Common myeloid progenitor, CD34-positive (primary cell): ENCODE data around the gene SULT1B1.

Experiments used
- CTCF ChIA-PET: fragments of 350-600 bp; sonication (Branson Sonifier 250); formaldehyde crosslinking; loops from one replicate; lab custom pipeline; 2021; ENCODE audit warnings: antibody characterized with exemption; lab: Charles Lee
- POLR2A ChIA-PET: fragments of 350-600 bp; sonication (Branson Sonifier 250); formaldehyde crosslinking; loops from one replicate; lab custom pipeline; 2021; ENCODE audit warnings: antibody characterized with exemption; lab: Charles Lee
- DNase-seq, 3 donors: peaks; one replicate each; pipeline versions ENCODE4 v3.0.0 to v3.0.0-alpha.2; 2013
- H3K27ac ChIP-seq, 2 experiments: 1 replicate in 1 of 2; 2 replicates in 1 of 2; pipeline ENCODE4 v1.7.0; 2013; ENCODE audit warnings: inconsistent platforms in 2 of 2, low read length in 2 of 2, mild to moderate bottlenecking in 2 of 2, low read depth in 1 of 2, moderate library complexity in 1 of 2; ENCODE audit not compliant: severe bottlenecking in 2 of 2, insufficient read depth in 1 of 2, poor library complexity in 1 of 2
- H3K27me3 ChIP-seq, 5 experiments: replicated peaks in 2 of 5; 1 replicate in 3 of 5; 2 replicates in 2 of 5; pipeline versions ENCODE4 v1.6.1 to v1.7.0; 2013; ENCODE audit warnings: low read length in 4 of 5, mild to moderate bottlenecking in 2 of 5, moderate library complexity in 2 of 5, inconsistent platforms in 1 of 5; ENCODE audit not compliant: insufficient read depth in 5 of 5, control insufficient read depth in 4 of 5
- H3K36me3 ChIP-seq, 4 experiments: 1 replicate in 2 of 4; 2 replicates in 2 of 4; pipeline versions ENCODE4 v1.6.1 to v1.7.0; 2013; ENCODE audit warnings: low read length in 3 of 4, control low read depth in 1 of 4, mild to moderate bottlenecking in 1 of 4; ENCODE audit not compliant: control insufficient read depth in 4 of 4, insufficient read depth in 4 of 4
- H3K4me1 ChIP-seq, 4 experiments: 1 replicate in 3 of 4; 2 replicates in 1 of 4; pipeline versions ENCODE4 v1.6.1 to v1.7.1; 2013; ENCODE audit warnings: low read length in 3 of 4, mild to moderate bottlenecking in 3 of 4, control low read depth in 1 of 4, inconsistent platforms in 1 of 4, moderate library complexity in 1 of 4; ENCODE audit not compliant: control insufficient read depth in 4 of 4, insufficient read depth in 4 of 4; ENCODE audit errors: control extremely low read depth in 1 of 4
- H3K4me3 ChIP-seq, 7 experiments: 1 replicate in 4 of 7; 2 replicates in 3 of 7; pipeline versions ENCODE4 v1.5.1 to v1.7.0; 2013; ENCODE audit warnings: mild to moderate bottlenecking in 7 of 7, low read length in 6 of 7, moderate library complexity in 6 of 7, inconsistent platforms in 2 of 7, low read depth in 2 of 7, control low read depth in 1 of 7; ENCODE audit not compliant: insufficient read depth in 4 of 7, control insufficient read depth in 1 of 7; ENCODE audit errors: extremely low read depth in 1 of 7
- H3K9me3 ChIP-seq, 5 experiments: 1 replicate in 4 of 5; 2 replicates in 1 of 5; pipeline versions ENCODE4 v1.6.1 to v1.7.1; 2013; ENCODE audit warnings: low read length in 4 of 5, mild to moderate bottlenecking in 2 of 5, inconsistent platforms in 1 of 5, low read depth in 1 of 5, moderate library complexity in 1 of 5; ENCODE audit not compliant: control insufficient read depth in 4 of 5, insufficient read depth in 2 of 5; ENCODE audit errors: control extremely low read depth in 1 of 5
- WGBS: methylation state at CpG from one replicate; pipeline ENCODE4 v1.1.5; 2013; ENCODE audit not compliant: insufficient coverage; 5-methylcytosine and 5-hydroxymethylcytosine counted together

SULT1B1 gene

DNA sequence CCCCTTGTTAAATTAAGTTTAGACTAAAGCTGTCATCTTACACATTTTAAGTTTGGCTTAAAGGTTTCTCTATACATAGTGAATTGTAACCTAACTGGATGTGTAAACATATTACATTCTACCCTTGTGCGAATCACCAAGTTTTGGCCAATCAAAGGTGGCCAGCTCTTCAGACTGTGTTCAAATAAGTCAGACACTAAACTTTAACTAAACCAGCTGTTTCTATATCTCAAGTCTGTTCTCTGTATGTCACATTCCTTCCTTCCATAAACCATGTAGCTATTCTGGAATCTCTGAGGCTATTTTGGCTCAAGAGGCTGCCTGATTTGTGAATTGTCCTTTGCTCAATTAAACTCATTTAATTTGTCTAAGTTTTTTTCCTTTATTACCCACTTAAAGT, 6.7 kb downstream of the SULT1B1 start:
- CTCF ChIA-PET: no interaction called here
- Histone ChIP-seq H3K27ac (no peak overlapping the region), H3K4me3 (no peak overlapping the region), H3K36me3 (no peaks in the 10 kb centered on the region), H3K9me3 (no peaks in the 10 kb centered on the region), H3K27me3 (no peaks in the 10 kb centered on the region), H3K4me1 (peaks cover 0 to 9% (median 5%) of the 10 kb centered on the region in 4 experiments)
- 100% methylated on average over 1 of the region's 1 CpG for WGBS
- no peak for DNase-seq
- POLR2A ChIA-PET: no interaction called here

DNA sequence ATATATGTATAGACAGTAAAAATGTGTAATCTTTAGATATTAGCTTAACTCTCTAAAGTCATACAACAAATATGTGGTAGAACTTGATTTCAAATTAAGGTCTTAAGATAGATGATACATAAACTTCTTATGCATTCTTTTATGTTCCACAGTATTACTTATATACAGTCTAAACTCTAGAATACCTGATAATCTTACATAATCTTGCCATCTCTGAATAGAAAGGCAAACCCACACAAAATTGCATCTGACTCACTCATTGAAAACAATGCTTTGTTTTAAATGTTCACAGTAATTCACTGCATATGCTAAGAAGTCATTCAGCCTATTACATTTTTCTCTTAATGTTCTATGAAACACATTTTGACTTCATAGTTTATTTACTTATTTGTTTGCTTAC, 10.1 kb downstream of the SULT1B1 start:
- H3K27me3 ChIP-seq: no peaks in the 10 kb centered on the region
- CTCF ChIA-PET: interaction anchor here (0.9 kb wide), 1 partner anchor 8 kb away, joined by 3 read pairs; no protein-coding TSS in a partner anchor
- no peaks in the 10 kb centered on the region for H3K4me1 ChIP-seq
- no peak overlapping the region for H3K27ac ChIP-seq
- POLR2A ChIA-PET: no interaction called here
- H3K36me3 ChIP-seq: no peaks in the 10 kb centered on the region
- DNase-seq: no peak
- peaks cover 0 to 3% (median 0%) of the 10 kb centered on the region in 5 experiments for H3K9me3 ChIP-seq
- no peak overlapping the region for H3K4me3 ChIP-seq

DNA sequence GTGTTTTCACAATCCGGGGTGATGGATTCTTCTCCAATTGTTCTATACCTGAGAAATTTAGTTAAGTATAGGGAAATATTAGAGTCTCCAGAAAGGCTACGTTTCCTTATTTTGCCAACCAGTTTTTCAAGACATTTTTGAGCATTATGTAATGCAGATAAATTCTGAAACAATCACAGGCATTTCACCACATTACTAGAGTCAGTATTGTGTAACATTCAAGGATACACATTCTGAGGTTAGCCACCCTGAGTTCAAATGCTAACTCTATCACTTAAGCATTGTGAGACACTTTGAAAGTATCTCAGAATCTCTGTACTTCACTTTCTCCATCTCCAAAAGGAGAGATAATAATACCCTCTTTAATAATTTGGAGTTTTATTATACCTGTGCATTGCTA, 10.6 kb downstream of the SULT1B1 start:
- Histone ChIP-seq H3K27me3 (no peaks in the 10 kb centered on the region), H3K36me3 (no peaks in the 10 kb centered on the region), H3K4me3 (no peak overlapping the region), H3K9me3 (peaks cover 0 to 3% (median 0%) of the 10 kb centered on the region in 5 experiments), H3K4me1 (no peaks in the 10 kb centered on the region), H3K27ac (no peak overlapping the region)
- CTCF ChIA-PET: interaction anchor here (0.9 kb wide), 1 partner anchor 9 kb away, joined by 3 read pairs; no protein-coding TSS in a partner anchor
- peak in 1 of 3 donors; percentile 13 for DNase-seq
- no CpG with 5 or more reads among the region's 2 CpGs for WGBS
- POLR2A ChIA-PET: no interaction called here

DNA sequence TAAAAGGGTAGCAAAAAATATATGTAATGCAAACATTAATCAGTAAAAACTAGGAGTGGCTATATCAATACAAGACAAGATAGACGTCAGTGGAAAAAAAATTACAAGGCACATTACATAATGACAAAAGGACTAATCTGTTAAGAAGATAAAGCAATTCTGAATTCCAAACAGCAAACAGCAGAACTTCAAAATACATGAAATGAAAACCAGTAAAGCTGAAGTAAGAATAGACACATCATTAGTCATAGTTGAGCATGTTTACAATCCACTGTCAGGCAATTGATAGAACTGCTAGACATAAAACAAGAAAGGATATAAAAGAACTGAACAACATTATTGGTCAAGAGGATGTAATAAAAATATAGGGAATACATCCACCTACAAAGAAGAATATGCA, 12.2 kb downstream of the SULT1B1 start:
- H3K9me3 ChIP-seq: peaks cover 0 to 3% (median 2%) of the 10 kb centered on the region in 5 experiments
- ChIA-PET CTCF (interaction anchor here (1.0 kb wide), 1 partner anchor 9 kb away, joined by 3 read pairs; no protein-coding TSS in a partner anchor), POLR2A (no interaction called here)
- no peak overlapping the region for H3K4me3 ChIP-seq
- no CpG with 5 or more reads among the region's 1 CpG for WGBS
- no peak overlapping the region for H3K27ac ChIP-seq
- no peaks in the 10 kb centered on the region for H3K36me3 ChIP-seq
- no peak for DNase-seq
- no peaks in the 10 kb centered on the region for H3K4me1 ChIP-seq
- no peaks in the 10 kb centered on the region for H3K27me3 ChIP-seq

DNA sequence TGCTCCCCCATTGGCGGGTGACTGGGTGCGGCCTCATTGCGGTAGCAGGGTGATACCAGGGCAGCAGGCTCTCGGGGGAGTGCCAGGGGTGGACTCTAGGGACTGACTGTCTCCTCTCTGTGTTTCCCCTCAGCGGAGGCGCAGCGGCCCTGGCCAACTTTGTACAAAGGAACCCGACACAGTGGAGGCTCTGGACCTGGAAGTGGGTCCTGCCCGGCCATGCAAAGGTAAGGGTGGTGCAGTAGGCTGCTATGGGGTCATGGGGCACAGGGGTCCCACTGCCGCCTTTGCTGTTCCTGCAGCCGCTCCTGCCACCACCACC, 16.3 kb downstream of the SULT1B1 start:
- Histone ChIP-seq H3K27me3 (no peaks in the 10 kb centered on the region), H3K9me3 (peaks cover 0 to 5% (median 2%) of the 10 kb centered on the region in 5 experiments), H3K27ac (no peak overlapping the region), H3K4me1 (no peaks in the 10 kb centered on the region), H3K36me3 (no peaks in the 10 kb centered on the region), H3K4me3 (no peak overlapping the region)
- POLR2A ChIA-PET: no interaction called here
- WGBS: 98% methylated on average over 8 of the region's 11 CpGs
- no peak for DNase-seq
- CTCF ChIA-PET: no interaction called here

DNA sequence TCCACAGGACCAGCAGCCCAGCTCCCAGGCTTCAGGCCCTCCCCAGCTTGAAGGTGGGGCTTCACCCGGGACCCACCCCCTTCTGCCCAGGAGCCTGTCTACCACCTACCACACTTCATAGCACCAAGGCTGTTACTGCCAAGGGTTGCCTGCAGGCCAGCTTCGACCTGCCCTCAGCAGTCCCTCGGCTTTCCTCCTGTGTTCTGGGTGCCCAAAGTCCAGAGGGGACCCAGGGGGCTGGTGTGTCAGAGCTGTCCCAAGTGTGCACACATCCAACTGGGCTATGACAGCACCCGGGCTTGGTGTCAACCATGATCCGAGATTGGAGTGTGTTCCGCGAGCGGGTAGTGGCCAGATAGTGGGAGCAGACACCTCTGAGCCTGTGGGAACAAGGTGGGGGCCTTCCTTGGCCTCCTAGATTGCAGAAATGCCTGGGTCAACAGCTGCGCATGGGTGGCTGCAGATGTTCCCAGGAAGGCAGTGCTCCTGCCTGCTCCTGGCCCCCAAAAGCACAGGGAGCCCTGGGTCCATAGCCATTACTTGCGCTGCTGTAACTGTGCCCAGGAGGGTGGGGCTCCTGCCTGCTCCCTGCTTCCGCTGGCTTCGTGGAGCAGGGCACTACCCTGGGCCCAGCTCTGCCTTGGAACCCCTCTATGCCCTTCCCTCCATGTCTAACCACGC, 16.8 kb downstream of the SULT1B1 start:
- 91% methylated on average over 13 of the region's 13 CpGs for WGBS
- Histone ChIP-seq H3K27ac (no peak overlapping the region), H3K36me3 (no peaks in the 10 kb centered on the region), H3K9me3 (peaks cover 0 to 5% (median 2%) of the 10 kb centered on the region in 5 experiments), H3K27me3 (no peaks in the 10 kb centered on the region), H3K4me3 (no peak overlapping the region), H3K4me1 (no peaks in the 10 kb centered on the region)
- POLR2A ChIA-PET: no interaction called here
- CTCF ChIA-PET: no interaction called here
- no peak for DNase-seq

DNA sequence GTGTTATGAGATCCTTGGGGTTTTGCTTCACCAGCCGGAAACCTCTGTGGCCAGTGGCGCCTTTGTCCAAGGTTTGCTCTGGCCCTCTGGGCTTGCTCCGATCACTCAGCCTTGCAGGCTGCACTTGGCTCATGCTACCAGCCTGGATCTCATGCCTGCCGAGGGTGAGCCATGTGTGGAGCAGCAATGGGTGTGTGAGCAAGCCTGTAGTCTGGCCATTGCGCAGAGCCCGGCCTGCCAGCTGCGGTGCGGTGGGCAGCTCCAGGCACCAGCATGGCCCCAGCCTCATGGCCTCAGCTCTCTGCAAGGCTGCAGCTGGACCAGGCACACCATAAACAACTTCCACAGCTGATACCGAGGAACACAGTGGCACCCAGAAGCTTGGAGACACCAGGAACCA, 17.8 kb downstream of the SULT1B1 start:
- Histone ChIP-seq H3K27ac (no peak overlapping the region), H3K4me3 (no peak overlapping the region), H3K36me3 (no peaks in the 10 kb centered on the region), H3K4me1 (no peaks in the 10 kb centered on the region), H3K9me3 (peaks cover 0 to 5% (median 1%) of the 10 kb centered on the region in 5 experiments), H3K27me3 (no peaks in the 10 kb centered on the region)
- ChIA-PET CTCF (no interaction called here), POLR2A (no interaction called here)
- 98% methylated on average over 8 of the region's 9 CpGs for whole genome bisulfite sequencing
- DNase-seq: no peak
